C4-2B (cell line): ENCODE data around the gene DOCK9.

Source experiments
- H3K27ac ChIP-seq: fragments of 450-650 bp; 2 replicates; pipeline ENCODE4 v1.5.1; 2017
- CTCF ChIP-seq: fragments of 450-650 bp; conservative IDR thresholded peaks from 2 replicates; pipeline ENCODE4 v1.5.1; 2017; ENCODE audit warnings: mild to moderate bottlenecking
- ZFX ChIP-seq: fragments of 450-650 bp; IDR thresholded peaks from 2 replicates; pipeline ENCODE4 v1.6.1; 2017

The DOCK9 gene

GRCh38 chr13:98874029-98874397 is 103.9 kb downstream of the DOCK9 start:
- TF ChIP-seq CTCF (no peak), ZFX (no peak)
- no peak overlapping the region for H3K27ac ChIP-seq

- H3K27ac ChIP-seq = no peak overlapping the region
- no peak for TF ChIP-seq CTCF
- TF ChIP-seq ZFX = no peak
Measured at GRCh38 chr13:98873377-98874028, 104.4 kb downstream of the DOCK9 start.

DNA sequence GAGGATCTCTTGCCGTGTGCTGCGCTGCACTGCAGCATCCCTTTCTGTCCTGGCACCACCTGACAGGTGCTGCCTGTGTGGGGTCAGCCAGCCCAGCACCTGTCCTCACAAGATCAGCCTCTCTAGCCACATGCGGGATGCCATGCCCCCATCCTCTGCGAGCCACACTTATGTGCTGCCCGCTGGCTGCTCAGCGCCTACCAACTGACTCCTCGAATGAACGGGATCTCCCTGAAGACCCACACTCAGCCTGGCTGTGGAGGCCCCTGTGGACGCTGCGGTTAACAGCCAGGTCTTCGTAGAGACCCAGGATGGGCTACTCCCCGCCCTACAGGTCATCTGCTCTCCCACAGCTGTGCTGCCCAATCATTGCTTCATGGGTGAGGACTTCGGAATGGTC is 106.1 kb downstream of the DOCK9 start:
- TF ChIP-seq ZFX (no peak), CTCF (no peak)
- H3K27ac ChIP-seq = no peak overlapping the region

- H3K27ac ChIP-seq = no peak overlapping the region
- TF ChIP-seq ZFX (no peak), CTCF (peak; percentile 62)
Measured at GRCh38 chr13:98869408-98870090, 108.3 kb downstream of the DOCK9 start.

DNA sequence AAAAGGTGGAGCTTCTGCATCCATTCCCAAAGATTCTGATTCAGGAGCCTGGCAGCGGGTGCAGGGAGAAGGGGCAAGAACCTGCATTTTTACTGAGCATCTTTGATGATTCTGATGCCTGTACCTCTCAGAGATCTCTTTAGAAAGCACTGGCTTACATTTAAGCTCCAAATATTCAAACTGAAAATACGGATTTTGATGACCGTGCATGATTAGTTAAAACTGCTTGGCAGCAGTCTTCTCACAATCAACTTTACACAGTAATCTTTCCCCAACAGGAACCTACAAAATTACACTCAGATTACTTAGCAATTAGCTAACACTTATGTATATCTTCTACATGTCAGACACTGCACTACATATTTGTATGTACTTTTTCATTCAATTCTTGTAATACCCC is 108.9 kb downstream of the DOCK9 start:
- TF ChIP-seq CTCF = no peak
- TF ChIP-seq ZFX = no peak
- no peak overlapping the region for H3K27ac ChIP-seq

DNA sequence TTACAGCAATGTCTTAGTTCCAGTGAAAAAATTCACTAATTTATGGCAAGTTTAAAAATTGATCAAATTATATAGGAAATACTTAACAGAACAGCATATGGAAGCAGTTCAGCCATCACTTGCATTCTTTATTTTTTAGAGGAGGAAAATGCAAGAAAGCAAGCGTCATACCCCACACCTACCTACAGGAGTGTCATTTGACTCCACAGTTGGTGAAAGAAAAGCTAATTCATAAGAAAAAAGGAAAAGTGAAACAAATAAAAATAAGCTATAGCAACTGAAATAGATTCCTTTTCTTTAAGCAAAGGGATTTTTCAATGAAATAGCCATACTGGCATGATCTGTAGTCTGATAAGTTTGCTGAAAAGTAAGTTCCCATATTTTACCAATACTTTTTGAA is 111.0 kb downstream of the DOCK9 start:
- no peak overlapping the region for H3K27ac ChIP-seq
- TF ChIP-seq ZFX (no peak), CTCF (no peak; the same call in 1 of the 2 replicates)

DNA sequence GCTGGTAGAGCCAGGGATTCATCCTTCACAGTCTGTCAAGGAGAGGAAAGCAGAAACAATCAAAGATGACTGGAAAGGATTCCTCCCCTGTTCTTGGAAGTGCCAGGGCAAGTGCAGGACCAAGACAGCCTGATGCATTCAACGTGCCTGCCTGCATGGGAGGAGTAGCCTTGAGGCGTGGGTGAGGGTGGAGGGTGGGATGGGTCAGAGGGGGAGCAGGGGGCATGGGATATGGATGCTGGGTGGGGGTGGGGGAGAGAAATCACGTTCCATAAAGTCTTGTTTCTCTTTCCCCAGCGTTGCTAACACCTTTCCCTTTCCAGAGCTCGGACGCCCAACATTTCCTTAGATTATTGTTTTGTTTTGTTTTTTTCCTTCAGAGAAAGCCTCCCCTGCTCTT is 117.4 kb downstream of the DOCK9 start:
- no peak overlapping the region for H3K27ac ChIP-seq
- TF ChIP-seq ZFX (no peak), CTCF (no peak)
